ENCODE data around the gene SDC4. TPM values are rescaled to one million over a fixed set of nuclear protein-coding genes. Genes with fewer than 3 reads are reported as not detected.

Gene SDC4
- total RNA-seq = 100 to 1,000 TPM in 1 of 2 donors, 10 to 100 TPM in 1; 70.9 to 146 TPM

- H3K27ac ChIP-seq = peak within 1 kb of the TSS; percentile 93
- intact Hi-C loops (cut with DNase I) = no loop called here
- peak; percentile 83 for DNase-seq
- TF ChIP-seq, protein P1, sequence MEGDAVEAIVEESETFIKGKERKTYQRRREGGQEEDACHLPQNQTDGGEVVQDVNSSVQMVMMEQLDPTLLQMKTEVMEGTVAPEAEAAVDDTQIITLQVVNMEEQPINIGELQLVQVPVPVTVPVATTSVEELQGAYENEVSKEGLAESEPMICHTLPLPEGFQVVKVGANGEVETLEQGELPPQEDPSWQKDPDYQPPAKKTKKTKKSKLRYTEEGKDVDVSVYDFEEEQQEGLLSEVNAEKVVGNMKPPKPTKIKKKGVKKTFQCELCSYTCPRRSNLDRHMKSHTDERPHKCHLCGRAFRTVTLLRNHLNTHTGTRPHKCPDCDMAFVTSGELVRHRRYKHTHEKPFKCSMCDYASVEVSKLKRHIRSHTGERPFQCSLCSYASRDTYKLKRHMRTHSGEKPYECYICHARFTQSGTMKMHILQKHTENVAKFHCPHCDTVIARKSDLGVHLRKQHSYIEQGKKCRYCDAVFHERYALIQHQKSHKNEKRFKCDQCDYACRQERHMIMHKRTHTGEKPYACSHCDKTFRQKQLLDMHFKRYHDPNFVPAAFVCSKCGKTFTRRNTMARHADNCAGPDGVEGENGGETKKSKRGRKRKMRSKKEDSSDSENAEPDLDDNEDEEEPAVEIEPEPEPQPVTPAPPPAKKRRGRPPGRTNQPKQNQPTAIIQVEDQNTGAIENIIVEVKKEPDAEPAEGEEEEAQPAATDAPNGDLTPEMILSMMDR (IDR thresholded peaks at IDR 0.05) = no peak
- no peaks in the 10 kb centered on the region for H3K36me3 ChIP-seq
- H3K9me3 ChIP-seq = no peaks in the 10 kb centered on the region
- no peaks in the 10 kb centered on the region for H3K27me3 ChIP-seq
- peaks cover 11% of the 10 kb centered on the region for H3K4me1 ChIP-seq
- peak within 1 kb of the TSS; percentile 87 to 100 for H3K9ac ChIP-seq (ENCODE audit: low read depth in 2 of 2, low read length in 2 of 2)
- peak within 1 kb of the TSS; percentile 79 for H3K4me3 ChIP-seq
Measured at GRCh38 chr20:45347936-45348778, at the start of gene SDC4. TSS of gene SDC4 (minus strand) at chr20:45348424. CDS start at chr20:45348384, 40 bp downstream.

DNA sequence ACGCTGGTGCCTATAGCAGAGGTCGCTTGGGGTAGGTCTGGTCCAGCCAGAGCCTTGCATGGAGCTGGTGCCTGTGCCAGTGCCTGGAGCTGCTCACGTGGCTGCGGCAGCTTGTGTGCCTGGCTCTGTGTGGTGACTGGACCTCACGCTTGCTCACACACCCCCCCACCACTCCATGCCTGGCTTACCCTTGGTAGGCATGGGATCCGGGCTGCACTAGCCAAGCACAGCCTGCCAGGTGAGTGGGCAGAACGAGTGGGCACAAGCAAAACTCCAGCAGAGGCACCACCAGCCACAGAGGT, 46.8 kb upstream of the SDC4 start:
- Histone ChIP-seq H3K27ac (no peak overlapping the region), H3K4me1 (no peaks in the 10 kb centered on the region), H3K9ac (ENCODE audit: low read depth in 2 of 2, low read length in 2 of 2) (no peak overlapping the region), H3K4me3 (no peak overlapping the region), H3K36me3 (no peaks in the 10 kb centered on the region), H3K27me3 (no peaks in the 10 kb centered on the region), H3K9me3 (no peaks in the 10 kb centered on the region)
- no peak for DNase-seq
- TF ChIP-seq, protein P1 (IDR thresholded peaks at IDR 0.05) = no peak
- intact Hi-C loops (cut with DNase I) = no loop called here

GRCh38 chr20:45394221-45395113, 46.2 kb upstream of the SDC4 start:
- DNase-seq = no peak
- Histone ChIP-seq H3K4me3 (no peak overlapping the region), H3K9ac (ENCODE audit: low read depth in 2 of 2, low read length in 2 of 2) (no peak overlapping the region), H3K9me3 (no peaks in the 10 kb centered on the region), H3K27me3 (no peaks in the 10 kb centered on the region), H3K4me1 (no peaks in the 10 kb centered on the region), H3K36me3 (no peaks in the 10 kb centered on the region), H3K27ac (no peak overlapping the region)
- intact Hi-C loops (cut with DNase I) = loop anchor here (5.0 kb wide), 1 partner anchor 33 kb away; no protein-coding TSS in a partner anchor
- TF ChIP-seq, protein P1 (IDR thresholded peaks at IDR 0.05) = no peak

DNA sequence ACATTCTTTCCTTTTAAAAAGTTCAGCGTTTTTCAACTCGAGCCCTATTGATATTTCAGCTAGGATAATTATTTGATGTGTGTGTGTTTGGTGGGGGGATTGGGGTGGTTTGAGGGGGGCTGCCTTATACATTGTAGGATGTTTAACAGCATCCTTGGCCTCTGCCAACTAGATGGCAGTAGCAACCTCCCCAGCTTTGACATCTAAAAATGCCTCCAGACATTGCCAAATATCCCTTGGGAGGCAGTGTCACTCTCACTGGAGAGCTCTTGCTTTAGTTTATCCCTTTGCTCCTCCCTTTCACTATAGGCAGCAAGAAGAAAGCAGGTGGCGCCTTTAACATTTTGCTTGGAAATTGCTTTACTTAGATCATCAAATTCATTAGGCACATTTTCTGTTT, 44.5 kb upstream of the SDC4 start:
- H3K27ac ChIP-seq = no peak overlapping the region
- H3K9me3 ChIP-seq = no peaks in the 10 kb centered on the region
- TF ChIP-seq, protein P1 (IDR thresholded peaks at IDR 0.05) = no peak
- intact Hi-C loops (cut with DNase I) = loop anchor here (5.0 kb wide), 1 partner anchor 35 kb away; no protein-coding TSS in a partner anchor
- no peaks in the 10 kb centered on the region for H3K4me1 ChIP-seq
- no peak overlapping the region for H3K9ac ChIP-seq (ENCODE audit: low read depth in 2 of 2, low read length in 2 of 2)
- H3K4me3 ChIP-seq = no peak overlapping the region
- H3K27me3 ChIP-seq = no peaks in the 10 kb centered on the region
- H3K36me3 ChIP-seq = no peaks in the 10 kb centered on the region
- no peak for DNase-seq

GRCh38 chr20:45391559-45391958, 43.3 kb upstream of the SDC4 start:
- TF ChIP-seq, protein P1 (IDR thresholded peaks at IDR 0.05) = no peak
- intact Hi-C loops (cut with DNase I) = loop anchor here (5.0 kb wide), 1 partner anchor 36 kb away; no protein-coding TSS in a partner anchor

More at GRCh38 chr20:45391559-45391958, 43.3 kb upstream of the SDC4 start:
- H3K4me1 ChIP-seq = no peaks in the 10 kb centered on the region
- no peak overlapping the region for H3K9ac ChIP-seq (ENCODE audit: low read depth in 2 of 2, low read length in 2 of 2)
- DNase-seq = no peak
- no peaks in the 10 kb centered on the region for H3K36me3 ChIP-seq
- H3K9me3 ChIP-seq = no peaks in the 10 kb centered on the region
- H3K27ac ChIP-seq = no peak overlapping the region
- no peaks in the 10 kb centered on the region for H3K27me3 ChIP-seq
- H3K4me3 ChIP-seq = no peak overlapping the region

Data from colonic mucosa (tissue), 4 donors.